SK-N-SH treated with all-trans-retinoic acid at 6 μM for 48 hours (cell line): ENCODE measurements around the gene SLX9.

Source experiments
- ATAC-seq: fragments of 200-7000 bp; cut with Tn5 transposase; 3 replicates; pipeline ENCODE4 v1.9.1; 2020; ENCODE audit warnings: mild to moderate bottlenecking, moderate library complexity
- ARNTL ChIP-seq: fragments of 450-650 bp; formaldehyde crosslinking; IDR thresholded peaks from 2 replicates; pipeline ENCODE4 v1.5.0; 2020; ENCODE audit warnings: low read depth, mild to moderate bottlenecking, moderate library complexity, borderline replicate concordance
- BACH2 ChIP-seq: fragments of 250-450 bp; sonication (Bioruptor Pico); IDR thresholded peaks from 2 replicates; pipeline ENCODE4 v1.9.0; 2021; ENCODE audit warnings: mild to moderate bottlenecking, borderline replicate concordance
- CSDC2 ChIP-seq: fragments of 250-450 bp; sonication (Bioruptor Pico); IDR thresholded peaks from 2 replicates; pipeline ENCODE4 v1.5.0; 2020; ENCODE audit warnings: mild to moderate bottlenecking, moderate library complexity
- ESRRG ChIP-seq: fragments of 250-450 bp; sonication (Bioruptor Pico); IDR thresholded peaks from 2 replicates; pipeline ENCODE4 v1.6.1; 2021; ENCODE audit warnings: mild to moderate bottlenecking
- GLIS3 ChIP-seq: fragments of 250-450 bp; sonication (Bioruptor Pico); IDR thresholded peaks from 2 replicates; pipeline ENCODE4 v1.5.0; 2020; ENCODE audit warnings: mild to moderate bottlenecking, moderate library complexity
- ISL1 ChIP-seq: fragments of 250-450 bp; sonication (Bioruptor Pico); IDR thresholded peaks from 2 replicates; pipeline ENCODE4 v2.1.2; 2022; ENCODE audit warnings: mild to moderate bottlenecking, moderate library complexity
- OSR1 ChIP-seq: fragments of 250-450 bp; sonication (Bioruptor Pico); IDR thresholded peaks from 2 replicates; pipeline ENCODE4 v1.8.0; 2022; ENCODE audit warnings: moderate library complexity, mild to moderate bottlenecking, inconsistent platforms
- PPARA ChIP-seq: fragments of 250-450 bp; sonication (Bioruptor Pico); IDR thresholded peaks from 2 replicates; pipeline ENCODE4 v1.5.0; 2020; ENCODE audit warnings: mild to moderate bottlenecking, borderline replicate concordance
- RARB ChIP-seq: fragments of 250-450 bp; sonication (Bioruptor Pico); IDR thresholded peaks from 2 replicates; pipeline ENCODE4 v1.8.0; 2021; ENCODE audit warnings: mild to moderate bottlenecking, moderate library complexity
- TCF4 ChIP-seq: fragments of 250-450 bp; sonication (Bioruptor Pico); IDR thresholded peaks from 2 replicates; pipeline ENCODE4 v1.8.0; 2021; ENCODE audit warnings: mild to moderate bottlenecking, moderate library complexity, borderline replicate concordance
- TOX ChIP-seq: fragments of 250-450 bp; sonication (Bioruptor Pico); IDR thresholded peaks from 2 replicates; pipeline ENCODE4 v1.8.0; 2021; ENCODE audit warnings: mild to moderate bottlenecking, moderate library complexity, borderline replicate concordance
- ZC3H10 ChIP-seq: fragments of 250-450 bp; sonication (Bioruptor Pico); IDR thresholded peaks from 2 replicates; pipeline ENCODE4 v1.5.1; 2021; ENCODE audit warnings: mild to moderate bottlenecking, moderate library complexity
- ZFP3 ChIP-seq: fragments of 250-450 bp; sonication (Bioruptor Pico); IDR thresholded peaks from 2 replicates; pipeline ENCODE4 v1.5.0; 2020; ENCODE audit warnings: mild to moderate bottlenecking, moderate library complexity
- ZFP30 ChIP-seq: fragments of 450-650 bp; formaldehyde crosslinking; IDR thresholded peaks from 2 replicates; pipeline ENCODE4 v1.5.0; 2022; ENCODE audit warnings: mild to moderate bottlenecking, moderate library complexity
- ZNF565 ChIP-seq: fragments of 450-650 bp; formaldehyde crosslinking; conservative IDR thresholded peaks from 2 replicates; pipeline ENCODE4 v1.5.0; 2020; ENCODE audit warnings: low read depth, mild to moderate bottlenecking, moderate library complexity
- ZNF70 ChIP-seq: fragments of 450-650 bp; formaldehyde crosslinking; IDR thresholded peaks from 2 replicates; pipeline ENCODE4 v1.5.0; 2020; ENCODE audit warnings: mild to moderate bottlenecking, moderate library complexity
- ZNF8 ChIP-seq: fragments of 450-650 bp; formaldehyde crosslinking; IDR thresholded peaks from 2 replicates; pipeline ENCODE4 v1.5.0; 2020; ENCODE audit warnings: mild to moderate bottlenecking, moderate library complexity
- TF ChIP-seq, protein P1 (sequence below): fragments of 250-450 bp; sonication (Bioruptor Pico); IDR thresholded peaks from 2 replicates; pipeline ENCODE4 v1.5.0; 2020; ENCODE audit warnings: mild to moderate bottlenecking, moderate library complexity
- TF ChIP-seq, protein P2 (sequence below): fragments of 250-450 bp; sonication (Bioruptor Pico); IDR thresholded peaks from 2 replicates; pipeline ENCODE4 v1.5.1; 2020; ENCODE audit warnings: low read depth, mild to moderate bottlenecking, moderate library complexity
- TF ChIP-seq, protein P3 (sequence below): fragments of 250-450 bp; sonication (Bioruptor Pico); IDR thresholded peaks from 2 replicates; pipeline ENCODE4 v1.8.0; 2021; ENCODE audit warnings: low read depth, mild to moderate bottlenecking, moderate library complexity, borderline replicate concordance
- TF ChIP-seq, protein P4 (sequence below): fragments of 250-450 bp; sonication (Bioruptor Pico); IDR thresholded peaks from 2 replicates; pipeline ENCODE4 v1.8.0; 2020; ENCODE audit warnings: mild to moderate bottlenecking, moderate library complexity, borderline replicate concordance
- TF ChIP-seq, protein P5 (sequence below): fragments of 250-450 bp; sonication (Bioruptor Pico); IDR thresholded peaks from 2 replicates; pipeline ENCODE4 v1.5.1; 2021; ENCODE audit warnings: mild to moderate bottlenecking, moderate library complexity

Gene SLX9

DNA sequence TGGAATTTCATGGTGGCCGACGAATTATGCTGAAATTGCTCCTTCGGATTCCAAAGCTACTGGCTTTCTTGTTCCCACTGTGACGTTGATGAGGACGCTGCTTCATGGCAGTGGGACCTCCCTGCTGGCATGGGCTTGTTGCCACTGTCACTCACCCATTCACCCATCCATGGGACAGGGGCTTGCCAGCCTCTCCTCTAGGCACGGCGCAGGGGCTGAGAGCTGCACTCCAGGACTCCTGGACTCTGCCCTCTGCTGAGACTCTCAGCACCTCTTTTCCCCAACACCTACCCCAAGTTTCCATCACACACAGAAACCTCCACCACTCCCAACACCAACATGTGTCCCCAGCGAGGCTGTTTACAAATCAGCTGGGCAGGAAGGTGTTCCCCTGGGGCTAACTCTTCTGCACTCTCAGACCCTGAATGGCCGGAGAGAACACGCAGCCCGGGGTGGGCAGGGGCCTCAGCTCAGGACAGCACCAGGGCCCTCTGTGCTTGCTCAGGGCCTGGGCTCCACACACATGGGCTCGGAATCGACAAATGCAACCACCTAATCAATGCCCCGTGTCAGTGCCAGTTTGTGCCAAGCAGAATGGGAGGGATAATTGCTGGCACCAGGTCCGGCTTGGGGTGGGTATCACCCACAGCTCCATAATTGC lies 22.3 kb upstream of the SLX9 start:
- TF ChIP-seq, protein P1, sequence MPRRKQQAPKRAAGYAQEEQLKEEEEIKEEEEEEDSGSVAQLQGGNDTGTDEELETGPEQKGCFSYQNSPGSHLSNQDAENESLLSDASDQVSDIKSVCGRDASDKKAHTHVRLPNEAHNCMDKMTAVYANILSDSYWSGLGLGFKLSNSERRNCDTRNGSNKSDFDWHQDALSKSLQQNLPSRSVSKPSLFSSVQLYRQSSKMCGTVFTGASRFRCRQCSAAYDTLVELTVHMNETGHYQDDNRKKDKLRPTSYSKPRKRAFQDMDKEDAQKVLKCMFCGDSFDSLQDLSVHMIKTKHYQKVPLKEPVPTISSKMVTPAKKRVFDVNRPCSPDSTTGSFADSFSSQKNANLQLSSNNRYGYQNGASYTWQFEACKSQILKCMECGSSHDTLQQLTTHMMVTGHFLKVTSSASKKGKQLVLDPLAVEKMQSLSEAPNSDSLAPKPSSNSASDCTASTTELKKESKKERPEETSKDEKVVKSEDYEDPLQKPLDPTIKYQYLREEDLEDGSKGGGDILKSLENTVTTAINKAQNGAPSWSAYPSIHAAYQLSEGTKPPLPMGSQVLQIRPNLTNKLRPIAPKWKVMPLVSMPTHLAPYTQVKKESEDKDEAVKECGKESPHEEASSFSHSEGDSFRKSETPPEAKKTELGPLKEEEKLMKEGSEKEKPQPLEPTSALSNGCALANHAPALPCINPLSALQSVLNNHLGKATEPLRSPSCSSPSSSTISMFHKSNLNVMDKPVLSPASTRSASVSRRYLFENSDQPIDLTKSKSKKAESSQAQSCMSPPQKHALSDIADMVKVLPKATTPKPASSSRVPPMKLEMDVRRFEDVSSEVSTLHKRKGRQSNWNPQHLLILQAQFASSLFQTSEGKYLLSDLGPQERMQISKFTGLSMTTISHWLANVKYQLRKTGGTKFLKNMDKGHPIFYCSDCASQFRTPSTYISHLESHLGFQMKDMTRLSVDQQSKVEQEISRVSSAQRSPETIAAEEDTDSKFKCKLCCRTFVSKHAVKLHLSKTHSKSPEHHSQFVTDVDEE (CRISPR knock-in tag): no peak
- ATAC-seq: no peak

DNA sequence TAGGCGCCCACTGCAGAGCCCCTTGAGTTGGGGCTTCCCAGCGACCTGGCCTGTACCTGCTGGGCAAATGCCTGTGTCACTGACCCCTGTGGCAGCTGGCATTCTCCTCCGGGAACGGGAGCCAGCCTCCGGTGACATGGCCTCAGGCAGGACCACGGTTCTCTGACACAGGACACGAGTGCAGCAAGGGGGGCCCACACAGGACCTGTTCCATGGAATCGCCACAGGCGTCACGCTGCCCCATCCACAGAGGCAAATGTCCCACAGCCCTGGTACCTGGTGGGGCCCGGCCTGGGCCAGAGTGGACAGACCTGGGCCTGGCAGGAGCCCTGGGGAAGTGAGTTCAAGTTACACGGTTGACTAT lies 21.7 kb upstream of the SLX9 start:
- TF ChIP-seq PPARA (CRISPR knock-in tag) (no peak), ESRRG (CRISPR knock-in tag) (no peak), ZNF70 (no peak), ZFP30 (no peak), ISL1 (CRISPR knock-in tag) (no peak), OSR1 (CRISPR knock-in tag) (no peak), BACH2 (CRISPR knock-in tag) (no peak), ZFP3 (CRISPR knock-in tag) (no peak), GLIS3 (CRISPR knock-in tag) (no peak), TOX (CRISPR knock-in tag) (no peak), ARNTL (CRISPR knock-in tag) (no peak), ZNF565 (CRISPR knock-in tag) (no peak), ZC3H10 (CRISPR knock-in tag) (no peak), ZNF8 (no peak)
- TF ChIP-seq, protein P2, sequence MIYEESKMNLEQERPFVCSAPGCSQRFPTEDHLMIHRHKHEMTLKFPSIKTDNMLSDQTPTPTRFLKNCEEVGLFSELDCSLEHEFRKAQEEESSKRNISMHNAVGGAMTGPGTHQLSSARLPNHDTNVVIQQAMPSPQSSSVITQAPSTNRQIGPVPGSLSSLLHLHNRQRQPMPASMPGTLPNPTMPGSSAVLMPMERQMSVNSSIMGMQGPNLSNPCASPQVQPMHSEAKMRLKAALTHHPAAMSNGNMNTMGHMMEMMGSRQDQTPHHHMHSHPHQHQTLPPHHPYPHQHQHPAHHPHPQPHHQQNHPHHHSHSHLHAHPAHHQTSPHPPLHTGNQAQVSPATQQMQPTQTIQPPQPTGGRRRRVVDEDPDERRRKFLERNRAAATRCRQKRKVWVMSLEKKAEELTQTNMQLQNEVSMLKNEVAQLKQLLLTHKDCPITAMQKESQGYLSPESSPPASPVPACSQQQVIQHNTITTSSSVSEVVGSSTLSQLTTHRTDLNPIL (CRISPR knock-in tag): no peak
- TF ChIP-seq, protein P3, sequence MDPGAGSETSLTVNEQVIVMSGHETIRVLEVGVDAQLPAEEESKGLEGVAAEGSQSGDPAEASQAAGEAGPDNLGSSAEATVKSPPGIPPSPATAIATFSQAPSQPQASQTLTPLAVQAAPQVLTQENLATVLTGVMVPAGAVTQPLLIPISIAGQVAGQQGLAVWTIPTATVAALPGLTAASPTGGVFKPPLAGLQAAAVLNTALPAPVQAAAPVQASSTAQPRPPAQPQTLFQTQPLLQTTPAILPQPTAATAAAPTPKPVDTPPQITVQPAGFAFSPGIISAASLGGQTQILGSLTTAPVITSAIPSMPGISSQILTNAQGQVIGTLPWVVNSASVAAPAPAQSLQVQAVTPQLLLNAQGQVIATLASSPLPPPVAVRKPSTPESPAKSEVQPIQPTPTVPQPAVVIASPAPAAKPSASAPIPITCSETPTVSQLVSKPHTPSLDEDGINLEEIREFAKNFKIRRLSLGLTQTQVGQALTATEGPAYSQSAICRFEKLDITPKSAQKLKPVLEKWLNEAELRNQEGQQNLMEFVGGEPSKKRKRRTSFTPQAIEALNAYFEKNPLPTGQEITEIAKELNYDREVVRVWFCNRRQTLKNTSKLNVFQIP (CRISPR knock-in tag): no peak
- TF ChIP-seq, protein P4, sequence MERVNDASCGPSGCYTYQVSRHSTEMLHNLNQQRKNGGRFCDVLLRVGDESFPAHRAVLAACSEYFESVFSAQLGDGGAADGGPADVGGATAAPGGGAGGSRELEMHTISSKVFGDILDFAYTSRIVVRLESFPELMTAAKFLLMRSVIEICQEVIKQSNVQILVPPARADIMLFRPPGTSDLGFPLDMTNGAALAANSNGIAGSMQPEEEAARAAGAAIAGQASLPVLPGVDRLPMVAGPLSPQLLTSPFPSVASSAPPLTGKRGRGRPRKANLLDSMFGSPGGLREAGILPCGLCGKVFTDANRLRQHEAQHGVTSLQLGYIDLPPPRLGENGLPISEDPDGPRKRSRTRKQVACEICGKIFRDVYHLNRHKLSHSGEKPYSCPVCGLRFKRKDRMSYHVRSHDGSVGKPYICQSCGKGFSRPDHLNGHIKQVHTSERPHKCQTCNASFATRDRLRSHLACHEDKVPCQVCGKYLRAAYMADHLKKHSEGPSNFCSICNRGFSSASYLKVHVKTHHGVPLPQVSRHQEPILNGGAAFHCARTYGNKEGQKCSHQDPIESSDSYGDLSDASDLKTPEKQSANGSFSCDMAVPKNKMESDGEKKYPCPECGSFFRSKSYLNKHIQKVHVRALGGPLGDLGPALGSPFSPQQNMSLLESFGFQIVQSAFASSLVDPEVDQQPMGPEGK: no peak
- TF ChIP-seq, protein P5, sequence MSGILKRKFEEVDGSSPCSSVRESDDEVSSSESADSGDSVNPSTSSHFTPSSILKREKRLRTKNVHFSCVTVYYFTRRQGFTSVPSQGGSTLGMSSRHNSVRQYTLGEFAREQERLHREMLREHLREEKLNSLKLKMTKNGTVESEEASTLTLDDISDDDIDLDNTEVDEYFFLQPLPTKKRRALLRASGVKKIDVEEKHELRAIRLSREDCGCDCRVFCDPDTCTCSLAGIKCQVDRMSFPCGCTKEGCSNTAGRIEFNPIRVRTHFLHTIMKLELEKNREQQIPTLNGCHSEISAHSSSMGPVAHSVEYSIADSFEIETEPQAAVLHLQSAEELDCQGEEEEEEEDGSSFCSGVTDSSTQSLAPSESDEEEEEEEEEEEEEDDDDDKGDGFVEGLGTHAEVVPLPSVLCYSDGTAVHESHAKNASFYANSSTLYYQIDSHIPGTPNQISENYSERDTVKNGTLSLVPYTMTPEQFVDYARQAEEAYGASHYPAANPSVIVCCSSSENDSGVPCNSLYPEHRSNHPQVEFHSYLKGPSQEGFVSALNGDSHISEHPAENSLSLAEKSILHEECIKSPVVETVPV (CRISPR knock-in tag): no peak
- ATAC-seq: no peak

DNA sequence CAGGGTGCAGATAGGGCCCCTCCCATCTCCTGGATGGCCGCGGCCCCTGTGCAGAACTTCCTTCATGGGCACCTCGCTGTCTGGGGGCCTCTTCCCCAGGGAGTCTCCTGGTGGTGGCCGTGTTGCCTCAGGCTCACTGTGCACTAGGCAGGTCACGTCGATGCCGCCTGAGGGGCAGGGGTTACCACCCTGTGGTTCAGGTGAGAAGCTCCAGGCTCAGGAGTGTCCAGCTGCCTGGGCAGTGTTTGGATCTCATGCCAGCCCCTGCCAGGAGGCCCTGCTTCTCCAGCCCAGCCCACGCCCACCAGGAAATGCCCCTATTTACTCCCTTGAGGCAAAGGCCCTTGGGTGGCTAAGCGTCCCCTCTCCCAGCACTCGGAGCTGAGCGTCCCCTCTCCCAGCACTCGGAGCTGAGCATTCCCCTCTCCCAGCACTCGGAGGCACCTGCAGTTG lies 21.2 kb upstream of the SLX9 start:
- no peak for ATAC-seq
- TF ChIP-seq, protein P3 (CRISPR knock-in tag): no peak
- TF ChIP-seq ZC3H10 (CRISPR knock-in tag) (no peak), ZNF8 (no peak), CSDC2 (CRISPR knock-in tag) (no peak), ZFP30 (no peak), ARNTL (CRISPR knock-in tag) (no peak), ZFP3 (CRISPR knock-in tag) (no peak), TCF4 (CRISPR knock-in tag) (no peak), ZNF70 (no peak), RARB (no peak), ZNF565 (CRISPR knock-in tag) (no peak)
- TF ChIP-seq, protein P2 (CRISPR knock-in tag): no peak
- TF ChIP-seq, protein P4: no peak
